ENCODE results near the gene LYZL1.

DNA sequence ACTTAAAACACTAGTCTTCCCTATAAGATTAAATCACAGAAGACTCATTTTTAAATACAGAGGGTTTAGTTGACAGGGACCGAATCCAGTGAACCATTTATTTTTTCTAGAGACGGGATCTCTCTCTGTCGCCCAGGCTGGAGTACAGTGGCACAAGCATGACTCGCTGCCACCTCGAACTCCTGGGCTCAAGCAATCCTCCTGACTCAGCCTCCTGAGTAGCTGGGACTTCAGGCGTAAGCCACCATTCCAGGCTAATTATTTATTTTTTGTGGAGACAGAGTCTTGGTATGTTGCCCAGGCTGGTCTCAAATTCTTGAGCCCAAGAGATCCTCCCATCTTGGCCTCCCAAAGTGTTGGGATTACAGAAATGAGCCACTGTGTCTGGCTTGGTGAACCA lies 20.9 kb upstream of the LYZL1 start:
- TF ChIP-seq, protein P1, sequence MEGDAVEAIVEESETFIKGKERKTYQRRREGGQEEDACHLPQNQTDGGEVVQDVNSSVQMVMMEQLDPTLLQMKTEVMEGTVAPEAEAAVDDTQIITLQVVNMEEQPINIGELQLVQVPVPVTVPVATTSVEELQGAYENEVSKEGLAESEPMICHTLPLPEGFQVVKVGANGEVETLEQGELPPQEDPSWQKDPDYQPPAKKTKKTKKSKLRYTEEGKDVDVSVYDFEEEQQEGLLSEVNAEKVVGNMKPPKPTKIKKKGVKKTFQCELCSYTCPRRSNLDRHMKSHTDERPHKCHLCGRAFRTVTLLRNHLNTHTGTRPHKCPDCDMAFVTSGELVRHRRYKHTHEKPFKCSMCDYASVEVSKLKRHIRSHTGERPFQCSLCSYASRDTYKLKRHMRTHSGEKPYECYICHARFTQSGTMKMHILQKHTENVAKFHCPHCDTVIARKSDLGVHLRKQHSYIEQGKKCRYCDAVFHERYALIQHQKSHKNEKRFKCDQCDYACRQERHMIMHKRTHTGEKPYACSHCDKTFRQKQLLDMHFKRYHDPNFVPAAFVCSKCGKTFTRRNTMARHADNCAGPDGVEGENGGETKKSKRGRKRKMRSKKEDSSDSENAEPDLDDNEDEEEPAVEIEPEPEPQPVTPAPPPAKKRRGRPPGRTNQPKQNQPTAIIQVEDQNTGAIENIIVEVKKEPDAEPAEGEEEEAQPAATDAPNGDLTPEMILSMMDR (conservative IDR thresholded peaks at IDR 0.05; ENCODE audit: low read length): no peak
- no peak for TF ChIP-seq EZH2phosphoT487 (IDR thresholded peaks at IDR 0.05; ENCODE audit: borderline replicate concordance)

Measured in Loucy (cell line).